Ishikawa (cell line): ENCODE data around the gene BANP.

ENCODE experiments used
- CEBPB ChIP-seq: IDR thresholded peaks from 2 replicates; pipeline ENCODE4 v1.6.1; 2012
- CREB1 ChIP-seq: IDR thresholded peaks from 2 replicates; pipeline ENCODE4 v1.6.1; 2012; ENCODE audit warnings: low read depth
- EGR1 ChIP-seq: IDR thresholded peaks from 2 replicates; pipeline ENCODE4 v1.6.1; 2012
- EP300 ChIP-seq: IDR thresholded peaks from 2 replicates; pipeline ENCODE4 v1.6.1; 2012; ENCODE audit warnings: borderline replicate concordance
- FOXM1 ChIP-seq: IDR thresholded peaks from 2 replicates; pipeline ENCODE4 v1.6.1; 2012; ENCODE audit warnings: low read depth, borderline replicate concordance
- NFIC ChIP-seq: IDR thresholded peaks from 2 replicates; pipeline ENCODE4 v1.6.1; 2012
- RAD21 ChIP-seq: IDR thresholded peaks from 2 replicates; pipeline ENCODE4 v1.6.1; 2012; ENCODE audit warnings: low read depth
- TAF1 ChIP-seq: IDR thresholded peaks from 2 replicates; pipeline ENCODE4 v1.6.1; 2012; ENCODE audit warnings: low read depth, mild to moderate bottlenecking
- TCF12 ChIP-seq: IDR thresholded peaks from 2 replicates; pipeline ENCODE4 v1.6.1; 2012; ENCODE audit warnings: low read depth
- TEAD4 ChIP-seq: IDR thresholded peaks from 2 replicates; pipeline ENCODE4 v1.6.1; 2012
- USF1 ChIP-seq: IDR thresholded peaks from 2 replicates; pipeline ENCODE4 v1.6.1; 2012
- YY1 ChIP-seq: IDR thresholded peaks from 2 replicates; pipeline ENCODE4 v1.6.1; 2012; ENCODE audit warnings: low read depth
- ZBTB7A ChIP-seq: IDR thresholded peaks from 2 replicates; pipeline ENCODE4 v1.6.1; 2012; ENCODE audit warnings: low read depth
- TF ChIP-seq, protein P1 (sequence below): IDR thresholded peaks from 2 replicates; pipeline ENCODE4 v1.6.1; 2012; ENCODE audit warnings: low read depth, mild to moderate bottlenecking
- TF ChIP-seq, protein P2 (sequence below): IDR thresholded peaks from 2 replicates; pipeline ENCODE4 v1.6.1; 2012

Gene BANP

DNA sequence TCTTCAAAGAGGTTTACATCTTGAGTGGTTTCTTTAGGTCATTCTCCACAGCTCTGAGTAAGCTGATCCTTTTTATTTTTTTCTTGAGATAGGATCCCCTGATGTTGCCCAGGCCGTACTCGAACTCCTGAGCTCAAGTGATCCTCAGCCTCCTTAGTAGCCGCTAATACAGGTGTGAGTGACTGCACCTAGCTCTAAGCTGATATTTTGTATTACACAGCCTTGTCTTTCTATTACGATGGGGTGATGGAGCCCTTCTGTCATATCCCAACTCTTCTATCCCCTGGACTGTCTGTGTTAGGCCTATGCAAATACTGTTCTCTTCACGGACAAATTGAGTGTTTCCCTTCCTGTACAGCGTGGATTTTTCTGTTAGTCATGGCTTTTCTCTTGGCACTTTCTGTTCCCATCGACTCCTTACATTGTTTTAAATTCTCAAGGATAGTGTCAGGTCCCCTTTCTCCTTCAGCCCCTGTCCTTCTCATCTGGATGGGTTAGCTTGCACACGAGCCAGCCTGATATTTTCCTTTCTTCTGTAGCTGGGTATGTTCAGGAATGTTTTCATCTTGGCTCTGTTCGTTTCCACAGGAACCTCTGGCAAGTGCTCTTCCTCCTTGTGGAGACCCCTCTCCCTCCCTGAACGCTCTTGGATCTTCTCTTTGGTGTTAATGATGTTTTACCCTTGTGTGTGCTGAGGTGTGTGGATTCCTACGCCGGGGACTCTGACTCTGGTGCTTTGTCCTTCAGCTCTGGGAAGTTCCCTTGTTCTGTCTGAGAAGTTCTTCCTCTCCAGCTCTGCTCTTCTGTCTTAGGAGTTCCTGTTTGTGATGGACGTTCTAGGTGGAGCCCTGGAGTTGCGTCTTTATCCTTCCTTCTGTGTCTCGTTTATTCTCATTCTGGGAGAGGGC lies 2.3 kb downstream of the BANP start:
- TF ChIP-seq TCF12 (no peak), CEBPB (no peak), TAF1 (no peak), NFIC (no peak), EGR1 (no peak)

GRCh38 chr16:87954361-87954760 lies 3.1 kb downstream of the BANP start:
- TF ChIP-seq CEBPB (no peak), YY1 (no peak), FOXM1 (no peak), RAD21 (no peak), ZBTB7A (no peak), TCF12 (no peak), USF1 (no peak), NFIC (no peak), TEAD4 (no peak), EGR1 (no peak), CREB1 (no peak), EP300 (no peak), TAF1 (no peak)
- TF ChIP-seq, protein P1, sequence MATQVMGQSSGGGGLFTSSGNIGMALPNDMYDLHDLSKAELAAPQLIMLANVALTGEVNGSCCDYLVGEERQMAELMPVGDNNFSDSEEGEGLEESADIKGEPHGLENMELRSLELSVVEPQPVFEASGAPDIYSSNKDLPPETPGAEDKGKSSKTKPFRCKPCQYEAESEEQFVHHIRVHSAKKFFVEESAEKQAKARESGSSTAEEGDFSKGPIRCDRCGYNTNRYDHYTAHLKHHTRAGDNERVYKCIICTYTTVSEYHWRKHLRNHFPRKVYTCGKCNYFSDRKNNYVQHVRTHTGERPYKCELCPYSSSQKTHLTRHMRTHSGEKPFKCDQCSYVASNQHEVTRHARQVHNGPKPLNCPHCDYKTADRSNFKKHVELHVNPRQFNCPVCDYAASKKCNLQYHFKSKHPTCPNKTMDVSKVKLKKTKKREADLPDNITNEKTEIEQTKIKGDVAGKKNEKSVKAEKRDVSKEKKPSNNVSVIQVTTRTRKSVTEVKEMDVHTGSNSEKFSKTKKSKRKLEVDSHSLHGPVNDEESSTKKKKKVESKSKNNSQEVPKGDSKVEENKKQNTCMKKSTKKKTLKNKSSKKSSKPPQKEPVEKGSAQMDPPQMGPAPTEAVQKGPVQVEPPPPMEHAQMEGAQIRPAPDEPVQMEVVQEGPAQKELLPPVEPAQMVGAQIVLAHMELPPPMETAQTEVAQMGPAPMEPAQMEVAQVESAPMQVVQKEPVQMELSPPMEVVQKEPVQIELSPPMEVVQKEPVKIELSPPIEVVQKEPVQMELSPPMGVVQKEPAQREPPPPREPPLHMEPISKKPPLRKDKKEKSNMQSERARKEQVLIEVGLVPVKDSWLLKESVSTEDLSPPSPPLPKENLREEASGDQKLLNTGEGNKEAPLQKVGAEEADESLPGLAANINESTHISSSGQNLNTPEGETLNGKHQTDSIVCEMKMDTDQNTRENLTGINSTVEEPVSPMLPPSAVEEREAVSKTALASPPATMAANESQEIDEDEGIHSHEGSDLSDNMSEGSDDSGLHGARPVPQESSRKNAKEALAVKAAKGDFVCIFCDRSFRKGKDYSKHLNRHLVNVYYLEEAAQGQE, result no peak
- TF ChIP-seq, protein P2, sequence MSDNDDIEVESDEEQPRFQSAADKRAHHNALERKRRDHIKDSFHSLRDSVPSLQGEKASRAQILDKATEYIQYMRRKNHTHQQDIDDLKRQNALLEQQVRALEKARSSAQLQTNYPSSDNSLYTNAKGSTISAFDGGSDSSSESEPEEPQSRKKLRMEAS, result no peak

- no peak for TF ChIP-seq ZBTB7A
Observed at GRCh38 chr16:87954826-87955225, 3.6 kb downstream of the BANP start.

DNA sequence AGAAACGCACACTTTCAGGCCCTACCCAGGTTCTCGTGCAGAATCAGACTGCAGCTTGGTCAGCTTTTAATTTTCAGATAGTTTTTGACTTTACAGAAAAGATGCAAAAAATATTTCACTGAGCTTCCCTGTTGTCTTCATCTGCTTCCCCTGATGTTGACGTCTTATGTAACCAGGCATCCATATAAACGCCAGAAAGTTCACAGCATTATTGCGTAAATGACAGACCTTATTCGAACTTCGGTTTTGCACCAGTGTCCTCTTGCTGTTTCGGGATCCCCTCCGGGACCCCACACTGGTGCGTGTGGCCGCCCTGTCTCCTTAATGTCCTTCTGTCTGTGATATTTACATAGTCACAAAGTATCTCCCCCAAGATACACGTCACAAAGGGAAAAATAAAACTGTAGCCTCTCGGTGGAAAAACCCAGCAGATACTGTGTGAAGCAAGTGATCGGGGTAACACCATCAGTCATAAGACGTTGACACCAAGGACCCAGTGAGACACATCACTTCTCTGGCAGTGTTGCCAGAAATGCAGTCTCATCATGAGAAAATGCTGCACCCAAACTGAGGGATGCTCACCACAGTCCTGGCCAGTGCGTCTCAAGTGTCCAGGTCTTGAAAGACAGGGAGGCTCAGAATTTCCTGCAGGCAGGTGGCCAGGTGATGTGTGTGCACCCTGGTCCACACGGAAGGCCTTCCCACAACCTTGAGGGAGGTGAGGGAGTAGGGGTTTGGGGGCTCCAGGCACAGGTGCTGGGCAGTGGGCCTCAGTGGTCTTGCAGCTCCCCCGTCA lies 4.3 kb downstream of the BANP start:
- TF ChIP-seq CREB1, result no peak
- TF ChIP-seq ZBTB7A, result no peak
- TF ChIP-seq EGR1, result no peak
- TF ChIP-seq RAD21, result no peak
- no peak for TF ChIP-seq TAF1
- no peak for TF ChIP-seq CEBPB
- TF ChIP-seq FOXM1, result no peak
- no peak for TF ChIP-seq NFIC
- TF ChIP-seq, protein P2, result no peak
- TF ChIP-seq EP300, result no peak
- no peak for TF ChIP-seq TCF12
- no peak for TF ChIP-seq TEAD4
- TF ChIP-seq YY1, result no peak
- TF ChIP-seq, protein P1, result no peak
- TF ChIP-seq USF1, result no peak

DNA sequence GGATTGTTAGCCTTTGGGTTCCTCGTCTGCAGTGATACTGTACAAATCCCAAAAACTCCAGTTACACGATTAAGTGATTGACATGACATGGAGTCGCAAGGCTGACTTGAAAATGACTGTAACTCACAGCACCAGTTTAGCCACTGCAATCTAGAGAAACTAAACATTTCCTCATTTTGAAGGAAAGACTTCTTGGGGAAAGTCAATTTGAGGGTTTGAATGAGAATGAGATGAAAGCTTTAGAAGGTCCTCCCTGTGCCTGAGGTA lies 4.8 kb downstream of the BANP start:
- TF ChIP-seq CREB1 (no peak), USF1 (no peak), EGR1 (no peak), RAD21 (no peak), YY1 (no peak), EP300 (no peak), TCF12 (no peak), TEAD4 (no peak), TAF1 (no peak), FOXM1 (no peak), CEBPB (no peak), ZBTB7A (no peak), NFIC (no peak)
- TF ChIP-seq, protein P1, result no peak
- TF ChIP-seq, protein P2, result no peak
